NCI-H748 (cell line): ENCODE data around the gene LDLRAD4.
A peak's percentile ranks its signal among the peaks of the same experiment; 100 is the strongest.

Experiments
- DNase-seq: peaks from one replicate; lab custom pipeline; 2025; ENCODE audit not compliant: unreplicated experiment; lab: John Stamatoyannopoulos, UW

LDLRAD4 gene

GRCh38 chr18:13420969-13421686 lies 202.6 kb downstream of the LDLRAD4 start:
- no peak for DNase-seq

GRCh38 chr18:13422541-13423147 lies 204.1 kb downstream of the LDLRAD4 start:
- DNase-seq = no peak

GRCh38 chr18:13423352-13423751 lies 204.8 kb downstream of the LDLRAD4 start:
- no peak for DNase-seq

- peak; percentile 53 for DNase-seq
Observed at GRCh38 chr18:13424363-13424762, 205.8 kb downstream of the LDLRAD4 start.

- peak; percentile 63 for DNase-seq
Observed at GRCh38 chr18:13425357-13426091, 207.0 kb downstream of the LDLRAD4 start.

GRCh38 chr18:13427354-13427753 lies 208.8 kb downstream of the LDLRAD4 start:
- no peak for DNase-seq

GRCh38 chr18:13428319-13428718 lies 209.8 kb downstream of the LDLRAD4 start:
- DNase-seq = no peak

- DNase-seq = no peak
Observed at GRCh38 chr18:13429016-13429415, 210.5 kb downstream of the LDLRAD4 start.

GRCh38 chr18:13429884-13430510 lies 211.4 kb downstream of the LDLRAD4 start:
- DNase-seq = no peak

GRCh38 chr18:13430663-13431062 lies 212.1 kb downstream of the LDLRAD4 start:
- DNase-seq = no peak

GRCh38 chr18:13431886-13432285 lies 213.3 kb downstream of the LDLRAD4 start:
- DNase-seq = no peak

- DNase-seq = no peak
Observed at GRCh38 chr18:13433125-13433524, 214.6 kb downstream of the LDLRAD4 start.

GRCh38 chr18:13433685-13434084 lies 215.1 kb downstream of the LDLRAD4 start:
- no peak for DNase-seq

GRCh38 chr18:13434854-13435253 lies 216.3 kb downstream of the LDLRAD4 start:
- no peak for DNase-seq

- no peak for DNase-seq
Observed at GRCh38 chr18:13435586-13436333, 217.2 kb downstream of the LDLRAD4 start.

- no peak for DNase-seq
Observed at GRCh38 chr18:13436576-13436975, 218.0 kb downstream of the LDLRAD4 start.

GRCh38 chr18:13437034-13437433 lies 218.5 kb downstream of the LDLRAD4 start:
- no peak for DNase-seq

- DNase-seq = no peak
Observed at GRCh38 chr18:13437796-13438506, 219.4 kb downstream of the LDLRAD4 start.

- no peak for DNase-seq
Observed at GRCh38 chr18:13438507-13439056, 220.0 kb downstream of the LDLRAD4 start.

GRCh38 chr18:13439461-13439860 lies 220.9 kb downstream of the LDLRAD4 start:
- DNase-seq = no peak
